GM19035 (cell line): ENCODE data around the gene PTPRK.

Source experiments
- ATAC-seq: cut with Tn5 transposase; IDR thresholded peaks from one replicate; pipeline ENCODE4 v1.9.1; 2021; ENCODE audit not compliant: unreplicated experiment

The PTPRK gene

DNA sequence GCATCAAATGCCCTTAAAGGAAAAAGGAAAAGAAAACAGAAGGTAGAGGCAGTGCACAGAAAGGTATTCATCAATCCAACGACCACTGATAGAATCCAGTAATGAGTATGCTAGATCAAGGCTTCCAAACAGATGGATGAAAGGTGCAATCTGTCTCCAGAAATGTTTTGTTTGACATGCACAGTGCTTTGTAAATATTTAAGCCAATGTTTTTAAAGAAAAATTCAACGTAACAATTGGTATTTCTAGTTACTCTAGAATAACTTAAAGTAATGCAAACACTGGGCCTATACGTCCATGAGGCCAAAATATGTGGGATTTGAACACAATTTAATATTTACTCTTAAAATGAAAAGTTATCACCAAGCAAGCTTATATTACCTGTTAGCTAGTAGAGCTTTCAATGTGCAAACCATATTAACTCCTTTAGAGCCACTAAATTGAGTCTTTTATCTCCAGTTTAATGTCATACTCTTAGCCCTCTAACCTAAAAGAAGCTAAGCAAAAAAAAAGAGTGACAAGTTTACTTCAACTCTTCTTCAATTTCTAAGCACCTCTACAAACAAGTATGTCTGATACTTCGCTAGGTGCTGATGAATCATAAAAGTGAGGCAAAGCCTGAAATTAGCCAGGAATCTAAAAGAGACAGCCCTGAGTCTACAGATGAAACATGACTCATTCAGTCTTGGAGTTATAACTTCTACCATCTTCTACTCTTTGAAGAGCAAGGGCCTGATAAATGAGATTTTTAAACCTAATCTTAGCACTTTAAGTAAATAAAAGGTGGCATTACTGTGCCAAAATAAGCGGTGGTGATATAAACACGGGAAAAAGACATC lies 169.8 kb downstream of the PTPRK start:
- ATAC-seq: no peak

GRCh38 chr6:128347123-128347522 lies 173.3 kb downstream of the PTPRK start:
- ATAC-seq: no peak

DNA sequence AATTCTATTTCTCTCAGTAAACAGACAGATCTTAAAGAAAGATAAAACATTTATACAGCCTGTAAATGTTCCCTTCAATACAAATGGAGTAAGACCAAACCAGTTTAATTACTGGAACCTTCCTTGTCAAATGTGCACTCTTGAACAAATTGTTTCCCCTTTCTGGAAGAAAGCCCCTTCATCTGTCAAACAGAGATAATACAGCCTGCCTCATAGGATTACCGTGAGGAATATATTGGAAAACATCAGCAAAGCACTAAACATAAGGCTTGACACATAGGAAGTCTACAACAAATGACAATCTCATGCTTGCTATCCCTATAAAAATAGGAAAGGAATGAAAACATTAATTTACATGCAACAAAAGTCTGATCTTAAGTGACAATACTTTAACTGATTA lies 173.8 kb downstream of the PTPRK start:
- ATAC-seq: no peak

GRCh38 chr6:128345278-128345677 lies 175.1 kb downstream of the PTPRK start:
- no peak for ATAC-seq

DNA sequence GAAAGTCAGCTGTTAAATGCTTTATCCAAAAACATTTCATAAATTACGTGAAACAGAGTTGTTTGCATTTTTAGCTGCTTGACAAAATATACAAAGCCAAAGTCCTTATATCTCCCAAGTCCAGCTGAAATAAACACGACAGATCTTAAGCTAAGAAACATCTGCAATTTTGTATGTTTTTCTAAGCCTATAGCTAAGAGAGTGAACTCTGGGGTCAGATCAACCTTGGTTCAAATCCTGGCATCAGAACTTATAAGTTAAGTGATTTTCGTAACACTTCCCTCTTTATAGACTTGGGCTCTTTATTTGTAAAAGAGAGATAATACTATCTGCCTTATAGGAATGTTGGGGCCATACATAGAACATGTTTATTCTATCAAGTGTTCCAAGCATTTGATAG lies 176.7 kb downstream of the PTPRK start:
- ATAC-seq: no peak

GRCh38 chr6:128339635-128340450 lies 180.6 kb downstream of the PTPRK start:
- ATAC-seq: no peak

GRCh38 chr6:128337619-128338018 lies 182.8 kb downstream of the PTPRK start:
- ATAC-seq: no peak

GRCh38 chr6:128336436-128337095 lies 183.8 kb downstream of the PTPRK start:
- ATAC-seq: no peak

DNA sequence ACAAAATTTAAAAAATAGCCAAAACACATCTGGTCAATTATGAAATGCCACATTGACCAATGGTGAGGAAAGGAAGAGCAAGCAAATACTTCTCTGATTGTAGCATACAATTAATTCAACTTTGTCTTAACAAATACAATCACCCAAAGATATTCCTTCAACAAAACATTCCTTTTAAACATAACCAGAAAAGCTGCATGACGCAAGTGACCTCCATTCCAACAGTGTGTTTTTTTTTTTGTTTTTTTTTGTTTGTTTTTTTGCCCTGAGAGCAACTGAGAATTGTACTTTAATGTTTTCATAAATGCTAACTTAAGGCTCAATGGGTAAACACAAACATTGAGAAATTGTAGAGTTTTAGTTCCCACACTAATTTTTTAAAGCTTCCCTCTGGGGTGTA lies 184.4 kb downstream of the PTPRK start:
- ATAC-seq: no peak

- no peak for ATAC-seq
Measured at GRCh38 chr6:128333581-128334223, 186.7 kb downstream of the PTPRK start.

DNA sequence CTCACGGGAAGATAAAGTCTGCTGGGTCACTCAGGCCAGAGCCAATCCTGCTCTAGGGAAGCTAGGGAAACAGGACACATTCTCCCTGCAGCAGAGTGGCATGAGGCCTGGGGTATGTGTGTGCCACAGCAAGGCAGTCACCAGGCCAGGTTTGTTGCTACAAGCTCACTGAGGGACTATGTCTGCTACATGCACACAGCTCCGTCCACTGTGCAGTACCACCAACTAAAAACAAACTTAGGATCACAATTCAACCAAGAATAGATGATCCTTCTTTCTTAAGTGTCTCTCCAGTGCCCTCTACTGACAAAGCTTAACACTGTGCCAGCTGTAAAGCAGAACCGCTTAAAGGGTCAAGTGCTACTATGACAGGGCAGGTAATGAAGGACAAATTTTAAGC lies 192.5 kb downstream of the PTPRK start:
- peak; percentile 89 for ATAC-seq

- ATAC-seq: no peak
Measured at GRCh38 chr6:128323011-128323410, 197.4 kb downstream of the PTPRK start.

- no peak for ATAC-seq
Measured at GRCh38 chr6:128319946-128320345, 200.5 kb downstream of the PTPRK start.

GRCh38 chr6:128319157-128319556 lies 201.2 kb downstream of the PTPRK start:
- ATAC-seq: no peak

DNA sequence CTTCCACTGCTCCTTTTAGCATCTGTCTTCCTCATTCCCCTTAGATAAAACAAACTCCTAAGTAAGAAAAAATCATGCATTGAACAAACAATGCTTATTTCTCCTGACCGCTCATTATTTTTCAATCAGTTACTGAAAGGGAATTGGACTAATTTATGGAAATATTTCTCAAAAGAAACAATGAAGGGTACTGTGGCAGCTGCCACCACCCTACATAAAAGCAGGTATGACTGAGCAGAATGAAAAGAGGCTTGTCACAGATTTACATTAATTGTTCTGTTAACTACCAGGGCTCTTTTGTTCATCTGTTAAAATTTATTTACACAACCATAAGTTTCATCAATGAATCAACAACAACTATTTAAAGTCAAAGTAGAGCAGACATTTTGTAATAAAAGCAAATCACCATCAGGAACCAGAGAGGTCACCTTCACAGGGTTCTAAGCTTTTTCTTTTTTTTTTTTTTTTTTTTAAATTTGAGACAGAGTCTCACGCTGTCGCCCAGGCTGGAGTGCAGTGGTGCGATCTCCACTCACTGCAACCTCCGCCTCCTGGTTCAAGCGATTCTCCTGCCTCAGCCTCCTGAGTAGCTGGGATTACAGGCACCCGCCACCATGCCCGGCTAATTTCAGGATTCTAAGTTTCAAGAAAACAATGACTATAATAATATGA lies 204.0 kb downstream of the PTPRK start:
- no peak for ATAC-seq

DNA sequence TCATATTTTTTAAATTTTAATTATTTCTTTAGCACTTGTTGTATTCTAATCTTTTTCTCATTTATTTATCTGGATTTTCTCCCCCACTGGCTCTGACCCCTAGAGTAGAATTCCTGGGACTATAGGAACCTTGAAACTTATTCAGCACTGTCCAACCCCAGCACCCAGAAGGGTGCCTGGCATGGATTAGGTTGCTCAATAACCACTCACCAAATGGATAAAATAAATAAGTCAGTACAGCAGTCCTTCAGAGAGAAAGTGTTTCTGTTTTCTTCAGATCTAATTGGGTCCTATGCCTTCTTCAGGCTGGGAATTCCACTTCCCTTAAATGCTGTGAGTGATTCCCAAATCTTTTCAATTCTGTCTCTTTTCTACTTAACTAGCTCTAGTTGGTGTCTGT lies 206.2 kb downstream of the PTPRK start:
- no peak for ATAC-seq

- no peak for ATAC-seq
Measured at GRCh38 chr6:128311944-128312570, 208.3 kb downstream of the PTPRK start.

DNA sequence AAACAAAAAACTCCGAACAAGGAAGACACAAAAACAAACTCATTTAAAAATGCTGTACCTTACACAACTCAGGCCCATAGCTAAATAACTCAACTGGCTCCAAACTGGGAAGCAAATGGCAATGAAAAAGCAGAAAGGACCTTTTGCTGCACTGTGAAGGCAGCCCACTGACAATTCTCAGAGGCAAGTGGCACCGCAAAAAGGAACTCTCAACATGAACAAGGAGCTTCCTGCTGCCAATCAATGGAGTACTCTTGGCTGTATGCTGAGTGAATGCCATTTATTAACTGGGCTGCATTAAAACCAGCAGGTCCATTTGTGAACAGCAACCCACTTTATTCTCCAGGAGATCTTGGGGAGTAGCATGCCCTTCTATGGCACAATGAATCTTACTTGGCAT lies 209.9 kb downstream of the PTPRK start:
- ATAC-seq: no peak

- ATAC-seq: no peak
Measured at GRCh38 chr6:128307671-128308070, 212.7 kb downstream of the PTPRK start.

DNA sequence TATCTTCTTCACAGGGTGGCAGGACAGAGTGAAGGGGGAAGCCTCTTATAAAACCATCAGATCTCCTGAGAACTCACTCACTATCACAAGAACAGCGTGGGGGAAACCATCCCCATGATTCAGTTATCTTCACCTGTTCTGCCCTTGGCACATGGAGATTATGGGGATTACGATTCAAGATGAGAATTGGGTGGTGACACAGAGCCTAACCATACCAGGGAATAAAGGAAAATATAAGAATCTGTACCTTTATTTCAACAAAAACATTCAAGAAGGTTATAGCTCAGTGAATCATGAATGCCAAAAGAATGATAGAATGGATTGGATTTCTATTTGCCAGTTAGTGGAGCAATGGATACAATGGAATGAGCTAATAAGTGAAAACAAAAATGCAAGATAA lies 214.4 kb downstream of the PTPRK start:
- ATAC-seq: no peak
